ENCODE data around the gene PTEN.

The PTEN gene

GRCh38 chr10:87863053-87863943 lies at the start of gene PTEN, which contains the start of gene KLLN:
Gene PTEN, plus strand, starts transcription at chr10:87863625. Its CDS starts 845 bp downstream, at chr10:87864470.
Gene KLLN, minus strand, starts transcription at chr10:87863533. Its CDS starts 1,046 bp downstream, at chr10:87862487.
- no peaks in the 10 kb centered on the region for H3K36me3 ChIP-seq (ENCODE audit: insufficient read depth, insufficient read length, low read length)
- TF ChIP-seq ZNF274 (IDR thresholded peaks at IDR 0.05; ENCODE audit: low read depth, low read length) (no peak), YY1 (IDR thresholded peaks at IDR 0.05; ENCODE audit: insufficient read depth, insufficient read length) (peak; percentile 64)
- DNase-seq (ENCODE audit: low read depth, low spot score), result peak; percentile 73
- peak within 1 kb of the TSS; percentile 85 for H3K4me3 ChIP-seq (ENCODE audit: insufficient read length, low read depth)
- H3K9me3 ChIP-seq (ENCODE audit: insufficient read depth, low read length), result no peaks in the 10 kb centered on the region
- H3K9ac ChIP-seq (ENCODE audit: insufficient read length, low read depth), result peak within 1 kb of the TSS; percentile 92
- H3K4me1 ChIP-seq (ENCODE audit: insufficient read depth, insufficient read length), result no peaks in the 10 kb centered on the region
- no peaks in the 10 kb centered on the region for H3K27me3 ChIP-seq (ENCODE audit: insufficient read depth, insufficient read length)

- no peak for DNase-seq (ENCODE audit: low read depth, low spot score)
- no peaks in the 10 kb centered on the region for H3K9me3 ChIP-seq (ENCODE audit: insufficient read depth, low read length)
- H3K4me3 ChIP-seq (ENCODE audit: insufficient read length, low read depth), result peak overlapping the region; percentile 85
- H3K4me1 ChIP-seq (ENCODE audit: insufficient read depth, insufficient read length), result no peaks in the 10 kb centered on the region
- no peak overlapping the region for H3K9ac ChIP-seq (ENCODE audit: insufficient read length, low read depth)
- no peak for TF ChIP-seq SUZ12 (IDR thresholded peaks at IDR 0.05; ENCODE audit: extremely low read depth, insufficient read depth, insufficient read length)
- TF ChIP-seq YY1 (IDR thresholded peaks at IDR 0.05; ENCODE audit: insufficient read depth, insufficient read length), result no peak
- TF ChIP-seq ZNF274 (IDR thresholded peaks at IDR 0.05; ENCODE audit: low read depth, low read length), result no peak
- H3K36me3 ChIP-seq (ENCODE audit: insufficient read depth, insufficient read length, low read length), result peaks cover 27% of the 10 kb centered on the region
- peaks cover 12% of the 10 kb centered on the region for H3K27me3 ChIP-seq (ENCODE audit: insufficient read depth, insufficient read length)
Measured at GRCh38 chr10:87816163-87816897, 47.1 kb upstream of the PTEN start.

- H3K27me3 ChIP-seq (ENCODE audit: insufficient read depth, insufficient read length), result peaks cover 12% of the 10 kb centered on the region
- peaks cover 21% of the 10 kb centered on the region for H3K36me3 ChIP-seq (ENCODE audit: insufficient read depth, insufficient read length, low read length)
- TF ChIP-seq SUZ12 (IDR thresholded peaks at IDR 0.05; ENCODE audit: extremely low read depth, insufficient read depth, insufficient read length), result no peak
- TF ChIP-seq YY1 (IDR thresholded peaks at IDR 0.05; ENCODE audit: insufficient read depth, insufficient read length), result no peak
- TF ChIP-seq ZNF274 (IDR thresholded peaks at IDR 0.05; ENCODE audit: low read depth, low read length), result no peak
- H3K9me3 ChIP-seq (ENCODE audit: insufficient read depth, low read length), result no peaks in the 10 kb centered on the region
- no peaks in the 10 kb centered on the region for H3K4me1 ChIP-seq (ENCODE audit: insufficient read depth, insufficient read length)
- peak overlapping the region; percentile 85 for H3K4me3 ChIP-seq (ENCODE audit: insufficient read length, low read depth)
- no peak for DNase-seq (ENCODE audit: low read depth, low spot score)
- H3K9ac ChIP-seq (ENCODE audit: insufficient read length, low read depth), result peak overlapping the region; percentile 91
Measured at GRCh38 chr10:87816898-87817608, 46.4 kb upstream of the PTEN start.

GRCh38 chr10:87817609-87818504 lies 45.6 kb upstream of the PTEN start, which contains the start of gene ATAD1:
Gene ATAD1, minus strand, starts transcription at chr10:87818226. Its CDS starts 3,627 bp downstream, at chr10:87814599.
- peaks cover 12% of the 10 kb centered on the region for H3K27me3 ChIP-seq (ENCODE audit: insufficient read depth, insufficient read length)
- no peaks in the 10 kb centered on the region for H3K4me1 ChIP-seq (ENCODE audit: insufficient read depth, insufficient read length)
- TF ChIP-seq SUZ12 (IDR thresholded peaks at IDR 0.05; ENCODE audit: extremely low read depth, insufficient read depth, insufficient read length) (no peak), YY1 (IDR thresholded peaks at IDR 0.05; ENCODE audit: insufficient read depth, insufficient read length) (no peak), ZNF274 (IDR thresholded peaks at IDR 0.05; ENCODE audit: low read depth, low read length) (no peak)
- H3K9me3 ChIP-seq (ENCODE audit: insufficient read depth, low read length), result no peaks in the 10 kb centered on the region
- H3K9ac ChIP-seq (ENCODE audit: insufficient read length, low read depth), result peak within 1 kb of the TSS; percentile 91
- peaks cover 15% of the 10 kb centered on the region for H3K36me3 ChIP-seq (ENCODE audit: insufficient read depth, insufficient read length, low read length)
- DNase-seq (ENCODE audit: low read depth, low spot score), result peak; percentile 69
- H3K4me3 ChIP-seq (ENCODE audit: insufficient read length, low read depth), result peak within 1 kb of the TSS; percentile 85

GRCh38 chr10:87818505-87819288 lies 44.7 kb upstream of the PTEN start:
- TF ChIP-seq SUZ12 (IDR thresholded peaks at IDR 0.05; ENCODE audit: extremely low read depth, insufficient read depth, insufficient read length), result no peak
- TF ChIP-seq ZNF274 (IDR thresholded peaks at IDR 0.05; ENCODE audit: low read depth, low read length), result no peak
- TF ChIP-seq YY1 (IDR thresholded peaks at IDR 0.05; ENCODE audit: insufficient read depth, insufficient read length), result no peak
- peaks cover 10% of the 10 kb centered on the region for H3K36me3 ChIP-seq (ENCODE audit: insufficient read depth, insufficient read length, low read length)
- peak overlapping the region; percentile 62 for H3K9ac ChIP-seq (ENCODE audit: insufficient read length, low read depth)
- no peaks in the 10 kb centered on the region for H3K9me3 ChIP-seq (ENCODE audit: insufficient read depth, low read length)
- H3K4me3 ChIP-seq (ENCODE audit: insufficient read length, low read depth), result peak overlapping the region; percentile 85
- H3K27me3 ChIP-seq (ENCODE audit: insufficient read depth, insufficient read length), result peaks cover 12% of the 10 kb centered on the region
- no peaks in the 10 kb centered on the region for H3K4me1 ChIP-seq (ENCODE audit: insufficient read depth, insufficient read length)
- no peak for DNase-seq (ENCODE audit: low read depth, low spot score)

- peaks cover 12% of the 10 kb centered on the region for H3K27me3 ChIP-seq (ENCODE audit: insufficient read depth, insufficient read length)
- DNase-seq (ENCODE audit: low read depth, low spot score), result no peak
- H3K4me3 ChIP-seq (ENCODE audit: insufficient read length, low read depth), result no peak overlapping the region
- TF ChIP-seq YY1 (IDR thresholded peaks at IDR 0.05; ENCODE audit: insufficient read depth, insufficient read length) (no peak), ZNF274 (IDR thresholded peaks at IDR 0.05; ENCODE audit: low read depth, low read length) (no peak), SUZ12 (IDR thresholded peaks at IDR 0.05; ENCODE audit: extremely low read depth, insufficient read depth, insufficient read length) (no peak)
- H3K36me3 ChIP-seq (ENCODE audit: insufficient read depth, insufficient read length, low read length), result peaks cover 5% of the 10 kb centered on the region
- H3K9me3 ChIP-seq (ENCODE audit: insufficient read depth, low read length), result no peaks in the 10 kb centered on the region
- H3K9ac ChIP-seq (ENCODE audit: insufficient read length, low read depth), result no peak overlapping the region
- H3K4me1 ChIP-seq (ENCODE audit: insufficient read depth, insufficient read length), result no peaks in the 10 kb centered on the region
Measured at GRCh38 chr10:87819289-87819585, 44.2 kb upstream of the PTEN start.
